NCI-H526 treated with DMSO at 0.1 percent for 48 hours (cell line): ENCODE results near the gene OMG.
"Not testable (repeated sequence)": the region's sequence is repeated elsewhere in the genome, so short reads cannot be mapped to it uniquely, and the experiment has no call there.

ENCODE experiments used
- DNase-seq: peaks from one replicate; lab custom pipeline; 2025; lab: John Stamatoyannopoulos, UW

The OMG gene, protein sequence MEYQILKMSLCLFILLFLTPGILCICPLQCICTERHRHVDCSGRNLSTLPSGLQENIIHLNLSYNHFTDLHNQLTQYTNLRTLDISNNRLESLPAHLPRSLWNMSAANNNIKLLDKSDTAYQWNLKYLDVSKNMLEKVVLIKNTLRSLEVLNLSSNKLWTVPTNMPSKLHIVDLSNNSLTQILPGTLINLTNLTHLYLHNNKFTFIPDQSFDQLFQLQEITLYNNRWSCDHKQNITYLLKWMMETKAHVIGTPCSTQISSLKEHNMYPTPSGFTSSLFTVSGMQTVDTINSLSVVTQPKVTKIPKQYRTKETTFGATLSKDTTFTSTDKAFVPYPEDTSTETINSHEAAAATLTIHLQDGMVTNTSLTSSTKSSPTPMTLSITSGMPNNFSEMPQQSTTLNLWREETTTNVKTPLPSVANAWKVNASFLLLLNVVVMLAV

DNA sequence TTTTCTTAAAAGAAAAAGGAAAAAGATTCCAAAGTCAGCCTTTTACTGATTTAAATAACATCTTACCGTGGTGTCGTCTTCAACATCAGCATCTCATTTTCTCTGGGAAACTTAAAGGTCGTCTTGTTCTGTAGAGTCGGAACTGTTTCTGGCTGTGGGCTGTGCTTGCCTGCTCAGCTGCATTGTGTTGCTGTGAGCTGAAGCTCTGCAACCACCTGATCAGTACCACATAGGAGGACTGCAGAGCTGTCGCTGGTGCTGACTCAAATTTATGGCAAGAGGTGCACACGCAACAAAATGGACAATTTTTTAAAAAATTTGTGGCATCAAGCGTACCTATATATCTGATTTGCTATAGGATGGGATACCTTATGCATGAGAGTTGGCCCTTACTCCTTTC is at the start of gene OMG:
Gene OMG (minus strand): TSS at position 150 of the 400 bp plus-strand sequence. CDS start 908 bp downstream, outside the sequence.
- peak; percentile 92 for DNase-seq

DNA sequence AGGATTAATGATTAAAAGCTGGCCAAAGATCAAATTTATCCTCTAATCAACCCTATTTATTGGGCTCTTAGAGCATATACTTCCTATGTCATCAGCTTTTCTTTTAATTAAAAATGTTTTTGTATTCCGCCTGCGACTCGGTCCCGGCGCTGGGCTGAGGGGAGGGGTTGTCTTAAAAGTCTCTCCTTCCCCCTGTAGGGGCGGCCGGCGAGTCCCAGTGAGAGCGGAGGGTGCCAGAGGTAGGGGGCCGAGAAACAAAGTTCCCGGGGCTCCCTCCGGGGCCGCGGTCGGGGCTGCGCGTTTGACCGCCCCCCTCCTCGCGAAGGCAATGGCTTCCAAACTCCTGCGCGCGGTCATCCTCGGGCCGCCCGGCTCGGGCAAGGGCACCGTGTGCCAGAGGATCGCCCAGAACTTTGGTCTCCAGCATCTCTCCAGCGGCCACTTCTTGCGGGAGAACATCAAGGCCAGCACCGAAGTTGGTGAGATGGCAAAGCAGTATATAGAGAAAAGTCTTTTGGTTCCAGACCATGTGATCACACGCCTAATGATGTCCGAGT is 48.2 kb upstream of the OMG start:
- not testable (repeated sequence) for DNase-seq

DNA sequence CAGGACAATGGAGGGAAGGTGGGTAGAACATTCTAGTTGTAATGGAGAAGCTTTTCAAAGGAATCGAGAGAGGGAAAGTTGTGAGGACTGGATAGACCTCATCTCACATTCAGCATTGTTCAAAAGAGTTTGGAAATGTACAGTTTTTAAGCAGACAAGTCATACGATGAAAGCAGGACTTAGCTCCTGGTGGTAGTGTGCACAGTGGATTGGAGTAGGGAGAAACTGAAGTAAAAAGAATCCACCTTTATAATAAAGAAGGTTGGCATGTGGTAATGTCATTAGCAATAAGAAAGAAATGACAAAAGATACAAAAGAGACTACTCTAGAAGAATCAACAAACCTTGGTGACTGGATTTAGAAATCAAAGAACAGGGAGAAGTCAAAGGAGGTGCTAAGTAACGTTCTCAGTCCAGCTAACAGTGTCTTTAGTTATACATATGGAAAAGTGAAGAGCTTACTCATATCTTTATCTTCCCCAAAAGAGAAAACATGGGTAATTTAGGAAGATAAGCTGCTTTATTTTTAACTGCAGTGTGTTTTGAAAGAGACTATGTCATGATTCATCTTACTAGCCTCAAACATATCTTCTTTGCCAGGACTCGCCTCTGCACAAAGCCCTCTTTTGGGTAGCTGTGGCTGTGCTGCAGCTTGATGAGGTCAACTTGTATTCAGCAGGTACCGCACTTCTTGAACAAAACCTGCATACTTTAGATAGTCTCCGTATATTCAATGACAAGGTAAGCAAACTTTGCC is 43.0 kb upstream of the OMG start:
- DNase-seq: no peak

GRCh38 chr17:31329221-31329620 is 32.2 kb upstream of the OMG start:
- no peak for DNase-seq

GRCh38 chr17:31328160-31328535 is 31.1 kb upstream of the OMG start:
- DNase-seq: no peak

DNA sequence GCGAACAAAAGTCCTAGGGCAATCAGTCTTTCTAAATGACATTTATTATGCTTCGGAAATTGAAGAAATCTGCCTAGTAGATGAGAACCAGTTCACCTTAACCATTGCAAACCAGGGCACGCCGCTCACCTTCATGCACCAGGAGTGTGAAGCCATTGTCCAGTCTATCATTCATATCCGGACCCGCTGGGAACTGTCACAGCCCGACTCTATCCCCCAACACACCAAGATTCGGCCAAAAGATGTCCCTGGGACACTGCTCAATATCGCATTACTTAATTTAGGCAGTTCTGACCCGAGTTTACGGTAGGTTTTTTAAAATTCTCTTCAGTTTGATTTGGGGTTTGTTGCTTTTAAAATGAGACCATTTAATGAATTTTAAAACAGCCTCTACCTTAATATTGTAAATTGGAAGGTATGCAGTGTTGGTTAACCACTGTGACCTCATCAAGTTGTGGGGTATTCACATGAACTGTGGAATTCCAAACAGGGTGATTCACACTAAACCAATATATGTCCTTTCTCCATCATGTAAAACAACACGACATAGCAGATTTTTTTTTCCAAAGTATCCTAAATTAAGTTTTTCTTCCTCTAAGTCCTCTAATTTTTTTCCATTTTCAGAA is 30.6 kb upstream of the OMG start:
- DNase-seq: no peak

GRCh38 chr17:31323551-31323950 is 26.5 kb upstream of the OMG start:
- DNase-seq: no peak

GRCh38 chr17:31321966-31322365 is 24.9 kb upstream of the OMG start:
- no peak for DNase-seq

GRCh38 chr17:31321481-31321880 is 24.4 kb upstream of the OMG start, which contains the start of gene EVI2A:
EVI2A (minus strand) TSS chr17:31321622; CDS start chr17:31319013, 2,609 bp downstream.
- no peak for DNase-seq

- DNase-seq: peak; percentile 57
Measured at GRCh38 chr17:31320791-31321190, 23.8 kb upstream of the OMG start.

GRCh38 chr17:31320241-31320640 is 23.2 kb upstream of the OMG start:
- peak; percentile 64 for DNase-seq

- peak; percentile 98 for DNase-seq
Measured at GRCh38 chr17:31318851-31319661, 22.0 kb upstream of the OMG start.

- peak; percentile 98 for DNase-seq
Measured at GRCh38 chr17:31318298-31318801, 21.3 kb upstream of the OMG start.

DNA sequence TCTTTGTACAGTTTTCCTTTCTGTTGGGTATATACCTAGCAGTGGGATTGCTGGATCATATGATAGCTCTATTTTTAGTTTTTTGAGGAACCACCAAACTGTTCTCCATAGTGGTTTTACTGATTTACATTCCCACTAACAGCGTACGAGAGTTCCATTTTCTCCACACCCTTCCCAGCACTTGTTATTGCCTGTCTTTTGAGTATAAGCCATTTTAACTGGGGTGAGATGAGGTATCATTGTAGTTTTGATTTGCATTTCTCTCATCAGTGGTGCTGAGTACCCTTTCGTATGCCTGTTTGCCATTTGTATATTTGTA is 17.7 kb upstream of the OMG start:
- peak; percentile 23 for DNase-seq

DNA sequence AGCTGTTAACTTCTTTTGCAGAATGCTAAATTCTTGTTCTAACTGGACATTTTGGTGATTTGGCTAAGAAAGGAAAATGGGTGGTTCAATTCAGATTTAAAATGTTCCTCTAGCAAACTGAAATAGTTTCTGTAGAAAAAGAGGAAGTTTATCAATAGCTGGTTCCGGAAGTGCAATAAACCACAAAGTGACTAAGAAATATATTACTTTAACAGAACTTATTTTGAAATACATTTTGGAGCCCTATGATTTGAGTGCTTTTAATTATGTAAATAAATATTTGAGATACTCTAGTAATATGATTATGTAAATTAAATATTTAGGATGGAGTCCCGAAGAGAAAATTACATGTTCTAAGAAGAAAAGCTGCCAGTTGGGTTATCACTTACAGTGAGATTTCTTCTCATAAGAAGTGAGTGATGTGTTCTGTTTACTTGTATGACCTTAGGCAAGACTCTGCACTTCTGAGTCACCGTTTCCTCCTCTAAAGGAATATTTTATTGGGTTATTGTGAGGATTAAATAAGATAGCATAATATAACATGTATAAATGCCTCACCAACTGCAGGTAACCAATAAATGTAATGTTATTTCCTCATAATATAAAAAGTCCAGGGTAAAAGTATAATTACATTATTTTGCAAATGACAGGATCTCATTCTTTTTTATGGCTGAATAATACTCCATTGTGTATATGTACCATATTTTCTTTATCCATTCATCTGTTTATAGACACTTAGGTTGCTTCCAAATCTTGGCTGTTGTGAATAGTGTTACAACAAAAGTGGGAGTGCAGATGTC is 17.1 kb upstream of the OMG start, which contains the start of gene EVI2B:
Gene EVI2B (minus strand): TSS at position 73 of the 800 bp plus-strand sequence. CDS start 8,445 bp downstream, outside the sequence.
- no peak for DNase-seq

DNA sequence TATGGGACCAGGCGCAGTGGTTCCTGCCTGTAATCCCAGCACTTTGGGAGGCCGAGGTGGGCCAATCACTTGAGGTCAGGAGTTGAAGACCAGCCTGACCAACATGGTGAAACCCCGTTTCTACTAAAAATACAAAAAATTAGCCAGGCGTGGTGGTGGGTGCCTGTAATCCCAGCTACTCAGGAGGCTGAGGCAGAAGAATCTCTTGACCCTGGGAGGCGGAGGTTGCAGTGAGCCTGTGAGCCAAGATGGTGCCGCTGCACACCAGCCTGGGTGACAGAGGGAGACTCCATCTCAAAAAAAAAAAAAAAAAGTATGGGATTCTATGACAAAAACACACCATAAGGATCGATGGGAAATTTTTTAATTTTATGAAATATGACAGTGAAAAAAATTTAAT is 15.2 kb upstream of the OMG start:
- not testable (repeated sequence) for DNase-seq

DNA sequence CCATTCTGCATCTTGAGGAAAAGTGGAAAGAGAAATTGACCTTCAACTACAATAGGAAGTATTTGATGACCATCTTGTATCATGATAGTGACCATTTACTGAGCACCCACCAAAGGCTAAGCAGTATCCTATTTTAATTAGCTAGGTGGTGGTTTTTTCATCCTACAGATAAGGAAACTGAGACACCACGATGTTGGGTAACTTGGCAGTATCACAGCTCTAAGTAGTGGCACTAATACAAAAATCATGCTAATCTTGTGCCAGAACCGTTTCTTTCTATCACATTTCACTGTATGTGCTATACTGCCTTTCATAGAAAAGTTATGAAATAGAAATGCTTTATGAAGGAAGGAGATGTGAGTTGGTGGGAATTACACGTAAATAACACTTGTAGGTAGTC is 14.5 kb upstream of the OMG start:
- DNase-seq: no peak

DNA sequence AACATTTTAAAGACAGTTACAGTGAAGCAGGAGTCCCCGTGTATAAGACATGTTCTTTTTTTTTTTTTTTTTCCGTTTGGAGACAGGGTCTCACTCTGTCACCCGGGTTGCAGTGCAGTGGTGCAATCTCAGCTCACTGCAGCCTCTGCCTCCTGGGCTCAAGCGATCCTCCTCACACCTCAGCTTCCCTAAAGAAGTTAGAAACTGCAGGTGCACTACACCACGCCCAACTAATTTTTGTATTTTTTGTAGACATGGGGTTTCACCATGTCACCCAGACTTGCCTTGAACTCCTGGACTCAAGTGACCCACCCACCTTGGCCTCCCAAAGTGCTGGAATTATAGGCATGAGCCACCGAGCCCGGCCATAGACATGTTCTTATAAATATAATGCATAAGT is 13.8 kb upstream of the OMG start:
- DNase-seq: no peak

GRCh38 chr17:31310260-31310659 is 13.2 kb upstream of the OMG start:
- DNase-seq: no peak

DNA sequence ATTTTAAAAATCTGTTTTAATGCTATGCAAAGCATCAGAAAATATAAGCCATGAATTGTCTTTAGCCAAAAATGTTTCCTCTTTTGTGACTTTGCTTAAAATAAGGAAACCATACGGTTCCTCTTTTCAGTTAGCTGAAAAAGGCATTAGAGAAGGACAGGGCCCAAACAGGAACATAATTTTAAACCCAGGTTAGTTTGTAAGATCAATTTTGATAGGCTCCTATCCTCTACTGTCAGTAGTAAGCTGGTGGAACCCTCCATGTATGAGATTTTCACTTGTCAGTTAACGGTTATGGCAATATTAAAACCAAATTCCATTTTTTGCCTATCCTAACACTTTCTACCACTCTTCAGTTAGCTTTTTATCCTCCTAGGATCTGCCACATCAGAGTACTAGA is 12.5 kb upstream of the OMG start:
- DNase-seq: no peak
